NCI-H510A treated with DMSO at 0.1 percent for 48 hours (cell line): ENCODE results near the gene COMMD2.

Experiments used
- DNase-seq: peaks from one replicate; lab custom pipeline; 2025; lab: John Stamatoyannopoulos, UW

The COMMD2 gene

DNA sequence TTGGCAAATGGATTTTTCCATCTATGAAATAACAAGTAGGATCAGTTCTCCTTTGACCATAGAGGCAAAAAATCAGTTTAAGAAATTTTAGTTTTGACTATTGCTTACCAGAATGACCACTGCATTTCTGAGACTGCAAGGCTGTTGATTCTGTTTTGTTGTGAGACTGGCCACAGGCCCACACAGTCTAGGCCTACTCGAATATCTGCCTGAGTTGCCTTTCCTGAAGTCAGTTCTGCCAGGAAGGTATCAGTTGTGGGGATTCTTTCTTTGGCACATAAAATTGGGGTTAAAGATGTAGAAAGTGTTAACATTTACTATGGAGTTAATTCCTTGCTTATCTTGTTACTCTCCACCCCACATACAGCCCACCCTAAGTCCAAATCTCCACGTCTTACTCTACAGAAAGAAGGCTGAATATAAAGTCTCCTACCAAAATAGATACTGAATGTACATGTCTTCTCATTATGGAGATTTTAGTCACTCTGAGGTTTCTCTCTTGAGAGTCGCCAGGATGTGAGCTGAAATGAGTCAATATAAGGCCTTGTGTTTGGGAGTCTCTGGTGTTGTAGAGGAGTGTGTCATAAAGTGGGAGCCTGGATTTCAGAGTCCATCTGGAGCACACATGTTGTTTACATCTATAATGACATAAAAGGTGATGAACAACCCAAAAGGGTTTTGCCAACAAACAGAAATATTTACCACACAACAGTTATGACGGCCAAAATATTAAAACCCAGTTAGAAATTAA lies 49.4 kb downstream of the COMMD2 start:
- no peak for DNase-seq

DNA sequence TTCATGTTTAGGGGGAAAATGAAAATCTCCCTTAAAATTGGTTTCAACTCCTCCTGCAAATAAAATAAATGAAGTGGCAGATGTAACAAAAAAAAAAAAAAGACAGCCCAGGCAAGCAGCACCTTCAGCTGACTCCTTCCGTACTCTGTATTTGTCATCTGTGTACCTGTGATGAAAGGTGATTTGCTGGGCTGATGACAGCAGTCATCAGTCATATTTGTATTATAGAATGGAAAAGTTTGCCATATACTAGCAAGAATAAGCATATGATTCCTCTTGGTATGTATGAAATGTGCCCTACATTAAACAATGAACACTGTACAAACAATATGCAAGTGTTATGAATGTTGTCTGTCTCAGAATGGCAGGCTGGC lies 50.3 kb downstream of the COMMD2 start:
- DNase-seq, result no peak

DNA sequence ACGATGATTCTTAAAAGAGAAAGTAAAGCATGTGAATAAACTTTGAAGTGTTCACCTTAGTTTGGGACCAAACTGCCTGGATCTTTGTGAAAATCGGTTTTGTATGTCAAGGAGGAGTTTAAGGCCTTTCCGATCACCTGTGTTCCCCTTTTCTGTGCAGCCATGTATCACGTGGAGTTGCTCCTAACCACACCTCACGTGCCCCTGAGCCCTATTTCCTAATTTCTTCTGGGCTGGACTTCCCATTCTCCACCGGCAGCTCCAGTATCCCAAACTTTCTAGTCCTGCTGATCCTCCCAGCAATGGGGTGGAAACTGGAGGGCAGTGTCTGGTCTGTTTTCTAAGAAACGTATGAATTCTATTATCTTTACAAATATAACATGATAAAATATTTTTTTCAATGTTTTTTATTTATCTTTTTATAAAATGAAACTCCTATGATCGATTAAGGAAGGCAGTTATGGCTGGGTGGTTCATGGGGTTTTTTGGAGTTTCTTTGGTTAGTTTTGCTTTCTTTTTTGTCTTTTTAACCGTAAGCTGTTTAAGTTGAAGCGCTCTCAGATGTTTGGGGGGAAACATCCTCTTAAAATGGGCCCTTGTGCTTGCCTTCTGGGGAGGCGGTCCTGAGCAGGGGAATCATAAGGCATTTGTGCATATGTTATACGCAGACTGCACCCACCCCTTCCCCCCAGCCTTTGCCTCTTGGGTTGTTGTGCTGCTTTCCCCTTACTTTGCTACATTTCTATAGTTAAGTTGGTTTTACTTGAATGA lies 50.9 kb downstream of the COMMD2 start:
- DNase-seq, result no peak
